AG09309 (cell line): ENCODE data around the gene FAM25G.
"Not testable (repeated sequence)": the region's sequence is repeated elsewhere in the genome, so short reads cannot be mapped to it uniquely, and the experiment has no call there.

ENCODE experiments used
- DNase-seq: peaks from one replicate; pipeline ENCODE4 v3.0.0-alpha.2; 2010; ENCODE audit warnings: low read depth
- H3K4me3 ChIP-seq: 2 replicates; pipeline ENCODE4 v1.5.1; 2011; ENCODE audit warnings: mild to moderate bottlenecking, low read depth, low read length, moderate library complexity; ENCODE audit not compliant: control insufficient read depth

FAM25G gene

DNA sequence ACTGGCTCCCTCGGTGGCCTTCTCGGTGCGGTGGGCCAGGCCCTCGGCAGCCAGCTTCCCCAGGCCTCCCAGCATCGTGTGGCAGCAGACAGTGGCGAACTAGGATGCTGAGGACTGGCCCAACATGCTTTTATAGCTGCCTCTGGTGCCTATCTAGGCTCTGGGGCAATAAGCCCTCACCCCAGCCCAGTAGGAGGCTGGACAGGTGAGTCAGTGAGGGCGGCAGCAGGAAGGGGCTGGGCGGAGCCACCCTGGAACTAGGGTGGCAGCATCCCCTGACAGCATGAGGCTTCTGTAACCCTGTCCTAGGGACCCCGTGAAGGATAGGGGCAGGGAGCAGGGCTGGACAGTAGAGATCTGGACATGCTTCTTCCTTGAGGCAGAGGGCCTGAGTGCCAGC, at the start of gene FAM25G:
Gene FAM25G, minus strand, starts transcription at position 101 of the 400 bp plus-strand sequence. Its CDS starts 26 bp downstream, at position 75.
- DNase-seq, H3K4me3 ChIP-seq: not testable (repeated sequence)

DNA sequence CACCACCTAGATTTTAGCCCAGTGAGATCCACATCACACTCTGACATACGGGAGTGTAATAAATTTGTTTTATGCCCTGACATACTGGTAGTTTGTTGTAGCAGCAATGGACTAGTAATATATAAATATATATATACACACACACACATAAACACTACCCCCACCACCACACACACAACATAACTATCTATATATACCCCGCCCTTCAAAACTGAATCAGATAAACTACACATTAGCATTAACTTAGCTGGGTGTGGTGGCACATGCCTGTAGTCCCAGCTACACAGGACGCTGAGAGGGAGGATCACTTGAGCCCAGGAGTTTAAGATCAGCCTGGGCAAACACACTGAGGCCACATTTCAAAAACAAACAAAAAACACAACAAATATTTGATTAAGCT, 44.9 kb upstream of the FAM25G start:
- not testable (repeated sequence) for H3K4me3 ChIP-seq, DNase-seq

GRCh38 chr10:47523475-47523874, 32.0 kb upstream of the FAM25G start, which contains the start of gene AGAP9:
AGAP9 (minus strand) TSS chr10:47523638; CDS start chr10:47523526, 112 bp downstream.
- DNase-seq, H3K4me3 ChIP-seq: not testable (repeated sequence)

DNA sequence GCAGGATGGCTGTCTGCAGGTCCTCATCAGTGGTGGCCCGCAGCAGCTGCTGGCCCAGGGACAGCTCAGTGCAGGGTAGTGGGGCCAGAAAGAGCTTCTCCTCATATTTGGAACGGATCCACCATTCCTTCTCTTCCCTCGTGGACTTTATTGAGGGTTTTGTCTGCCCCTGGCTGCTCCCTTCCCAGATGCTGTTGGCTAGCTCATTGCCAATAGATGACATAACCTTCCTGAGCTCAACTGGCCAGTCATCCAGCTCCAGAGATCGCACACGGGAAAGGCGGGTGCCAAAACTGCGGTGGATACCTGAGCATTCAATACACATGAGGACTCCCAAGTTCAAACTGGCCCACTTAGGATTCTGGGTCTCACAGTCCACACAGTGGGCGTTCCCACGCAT, 10.8 kb upstream of the FAM25G start:
- not testable (repeated sequence) for DNase-seq, H3K4me3 ChIP-seq

DNA sequence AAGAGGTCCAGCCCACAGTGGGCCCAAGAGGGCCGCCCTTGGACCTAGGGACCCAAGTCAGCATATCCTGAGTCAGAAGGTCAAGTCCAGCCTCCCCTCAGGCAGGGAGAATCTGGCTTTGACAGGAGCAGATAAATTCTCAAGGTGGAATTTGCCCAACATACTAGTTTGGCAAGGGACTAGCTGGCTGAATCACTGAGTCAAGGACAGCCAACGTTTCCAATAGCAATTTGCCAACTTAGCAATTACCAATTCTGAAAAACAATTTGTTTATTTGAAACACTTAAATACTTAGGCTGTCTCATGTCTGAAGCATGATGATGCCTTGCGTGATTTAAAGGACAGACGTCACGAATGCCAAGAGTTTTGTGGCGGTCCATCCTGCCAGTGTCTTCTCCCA, 2.7 kb upstream of the FAM25G start:
- not testable (repeated sequence) for H3K4me3 ChIP-seq, DNase-seq

DNA sequence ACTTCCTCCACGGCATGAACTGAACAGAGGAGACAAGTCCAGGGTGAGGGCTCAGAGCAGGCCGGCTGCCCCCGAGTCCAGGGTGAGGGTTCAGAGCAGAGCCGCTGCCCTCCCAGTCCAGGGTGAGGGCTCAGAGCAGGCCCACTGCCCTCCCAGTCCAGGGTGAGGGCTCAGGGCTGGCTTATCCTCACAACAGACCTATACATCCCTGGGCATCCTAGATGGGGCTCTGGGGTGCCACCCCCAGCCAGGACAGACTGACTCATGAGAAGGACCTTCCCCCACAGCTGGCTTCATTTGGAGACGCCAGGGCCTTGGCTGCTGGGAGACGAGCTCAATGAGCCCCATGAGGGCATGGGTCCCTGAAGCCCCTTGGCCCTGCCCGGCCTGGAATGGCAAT, 1.9 kb downstream of the FAM25G start:
- H3K4me3 ChIP-seq, DNase-seq: not testable (repeated sequence)

DNA sequence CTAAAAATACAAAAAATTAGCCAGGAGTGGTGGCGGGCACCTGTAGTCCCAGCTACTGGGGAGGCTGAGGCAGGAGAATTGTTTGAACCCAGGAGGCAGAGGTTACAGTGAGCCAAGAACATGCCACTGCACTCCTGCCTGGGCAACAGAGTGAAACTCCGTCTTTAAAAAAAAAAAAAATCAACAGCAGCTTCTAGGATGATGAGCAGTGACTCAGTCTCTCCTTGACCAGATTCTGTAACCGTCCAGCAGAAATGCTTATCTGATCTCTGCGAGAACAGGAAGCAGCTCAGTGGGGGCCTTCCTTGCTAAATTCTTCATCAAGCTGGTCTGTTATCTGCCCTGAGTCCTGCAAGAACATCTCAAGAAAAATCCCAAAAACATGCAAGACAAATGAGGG, 5.6 kb downstream of the FAM25G start:
- DNase-seq, H3K4me3 ChIP-seq: not testable (repeated sequence)

- not testable (repeated sequence) for H3K4me3 ChIP-seq, DNase-seq
Observed at GRCh38 chr10:47484786-47485185, 6.7 kb downstream of the FAM25G start.

- DNase-seq, H3K4me3 ChIP-seq: not testable (repeated sequence)
Observed at GRCh38 chr10:47483923-47484322, 7.6 kb downstream of the FAM25G start, which contains the start of gene ANXA8. ANXA8 (minus strand) TSS chr10:47484115; CDS start chr10:47483933, 182 bp downstream.

- not testable (repeated sequence) for H3K4me3 ChIP-seq, DNase-seq
Observed at GRCh38 chr10:47482367-47482766, 9.1 kb downstream of the FAM25G start.

GRCh38 chr10:47481768-47482181, 9.7 kb downstream of the FAM25G start:
- not testable (repeated sequence) for DNase-seq, H3K4me3 ChIP-seq

GRCh38 chr10:47481182-47481766, 10.2 kb downstream of the FAM25G start:
- H3K4me3 ChIP-seq: not testable (repeated sequence)
- peak; percentile 4 for DNase-seq

- H3K4me3 ChIP-seq: not testable (repeated sequence)
Observed at GRCh38 chr10:47480133-47480532, 11.4 kb downstream of the FAM25G start.

GRCh38 chr10:47478114-47478513, 13.4 kb downstream of the FAM25G start:
- DNase-seq, H3K4me3 ChIP-seq: not testable (repeated sequence)

More at GRCh38 chr10:47480133-47480532, 11.4 kb downstream of the FAM25G start:
- not testable (repeated sequence) for DNase-seq

GRCh38 chr10:47477078-47477477, 14.4 kb downstream of the FAM25G start:
- H3K4me3 ChIP-seq, DNase-seq: not testable (repeated sequence)

GRCh38 chr10:47475101-47475500, 16.4 kb downstream of the FAM25G start:
- DNase-seq, H3K4me3 ChIP-seq: not testable (repeated sequence)

GRCh38 chr10:47473516-47473915, 18.0 kb downstream of the FAM25G start:
- not testable (repeated sequence) for DNase-seq, H3K4me3 ChIP-seq

DNA sequence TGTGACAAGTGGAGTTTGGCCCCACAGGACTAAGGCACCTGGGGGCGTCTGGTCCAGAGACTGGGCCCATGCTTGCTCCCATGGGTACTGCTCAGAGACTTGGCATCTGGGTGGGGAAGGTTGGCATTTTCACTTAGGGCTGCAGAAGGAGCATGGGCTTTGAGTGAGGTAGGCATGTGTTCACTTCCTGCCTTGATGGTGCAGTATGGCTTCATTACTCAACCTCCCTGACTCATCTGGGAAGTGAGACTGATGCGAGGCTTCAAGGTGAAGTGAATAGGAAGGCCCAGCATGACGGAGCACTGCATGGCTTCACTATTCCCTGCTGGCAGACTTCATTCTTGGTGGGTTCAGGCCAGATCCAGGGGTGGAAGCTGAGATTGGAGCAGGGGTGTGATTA, 18.9 kb downstream of the FAM25G start:
- not testable (repeated sequence) for H3K4me3 ChIP-seq, DNase-seq

DNA sequence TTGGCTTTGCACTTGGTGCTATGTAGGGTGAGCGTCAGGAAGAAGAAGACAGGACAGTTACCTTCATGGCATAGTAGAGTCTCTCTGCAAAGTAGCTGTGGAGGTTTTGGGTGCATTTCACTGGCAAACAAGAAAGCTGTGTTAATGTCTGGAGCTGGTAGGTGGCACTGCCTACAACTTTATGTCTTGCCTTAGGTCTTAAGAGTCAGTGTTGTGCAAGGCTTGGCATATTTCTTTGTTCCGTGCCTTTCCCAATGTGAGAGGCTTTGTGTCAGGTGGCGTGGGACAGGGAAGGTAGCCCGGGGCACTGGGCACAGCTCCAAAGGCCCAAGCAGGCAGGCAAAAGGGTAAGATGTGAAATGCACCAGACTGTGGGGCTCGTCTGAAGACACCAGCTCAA, 19.4 kb downstream of the FAM25G start:
- not testable (repeated sequence) for H3K4me3 ChIP-seq, DNase-seq
